ENCODE results near the gene ECM2. TPM values are rescaled to one million over a fixed set of nuclear protein-coding genes. Genes with fewer than 3 reads are reported as not detected.

Gene ECM2
- total and polyA plus RNA-seq, 2 of the 8 experiments (the other 6 are each of a cell fraction or from before 2014, with no cell fraction given), result not detected

DNA sequence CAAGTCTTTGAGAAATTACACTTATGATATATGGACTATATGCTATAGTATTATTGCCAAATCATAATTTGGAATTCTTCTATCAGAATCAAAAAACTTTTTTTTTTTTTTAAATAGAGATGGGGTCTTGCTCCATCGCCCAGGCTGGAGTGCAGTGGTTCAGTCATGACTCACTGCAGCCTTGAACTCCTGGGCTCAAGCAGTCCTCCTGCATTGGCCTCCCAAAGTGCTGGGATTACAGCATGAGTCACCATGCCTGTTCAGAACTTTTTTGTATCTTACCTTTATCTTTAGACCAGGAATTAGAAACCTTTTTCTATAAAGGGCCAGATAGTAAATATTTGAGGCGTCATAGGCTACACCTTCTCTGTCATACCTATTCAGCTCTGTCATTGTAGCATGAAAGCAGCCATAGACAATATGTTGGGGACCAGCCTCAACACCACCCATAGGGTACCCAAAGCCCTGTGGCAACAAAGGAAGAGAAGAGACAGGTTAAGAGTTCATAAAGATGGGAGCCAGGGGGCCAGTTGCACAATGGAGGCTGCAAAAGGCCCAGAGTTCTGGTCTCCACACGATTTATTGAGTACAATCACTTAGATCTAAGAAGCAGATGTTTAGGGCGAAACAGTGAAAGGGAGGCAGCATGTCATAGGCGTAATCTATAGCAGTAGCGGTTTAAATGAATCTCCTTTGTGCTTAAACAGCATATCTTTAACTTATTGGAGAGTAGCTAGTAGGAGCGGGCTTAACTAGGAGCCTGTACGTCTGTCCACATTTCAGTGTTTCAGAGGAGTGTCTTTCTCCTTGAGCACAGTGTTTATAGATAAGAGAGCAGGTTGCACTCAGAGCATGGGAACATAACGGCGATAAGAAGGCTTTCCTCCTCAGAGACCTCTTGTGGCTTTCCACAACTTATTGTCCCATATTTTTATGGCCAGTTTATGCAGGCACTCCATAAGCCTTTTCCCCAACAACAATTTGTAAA lies 12.5 kb downstream of the ECM2 start (continued):
- TF ChIP-seq TAF1 (IDR thresholded peaks at IDR 0.05; ENCODE audit: low read depth, low read length), result no peak
